ENCODE results near the gene SLC26A9.

The SLC26A9 gene

DNA sequence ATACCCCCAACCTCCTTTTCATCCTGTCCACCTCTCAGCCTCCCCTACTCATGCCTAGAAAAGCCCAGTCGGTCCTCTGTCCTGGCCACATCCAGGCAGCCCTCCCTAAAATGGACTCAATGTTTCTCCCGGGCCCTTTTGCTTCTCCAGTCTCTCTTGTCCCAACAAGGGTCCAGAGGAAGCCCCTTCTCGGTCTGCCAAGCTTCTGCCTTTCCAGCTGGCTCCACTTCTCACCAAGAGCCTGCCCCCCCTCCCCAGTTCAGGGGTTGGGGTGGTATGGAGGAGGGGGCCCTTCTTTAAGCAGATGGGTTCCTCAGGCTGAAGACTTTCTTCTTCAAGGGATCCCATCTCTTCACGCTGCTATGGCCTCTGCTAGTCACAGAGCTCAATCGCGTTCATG lies 36.0 kb upstream of the SLC26A9 start:
- TF ChIP-seq, protein P1, sequence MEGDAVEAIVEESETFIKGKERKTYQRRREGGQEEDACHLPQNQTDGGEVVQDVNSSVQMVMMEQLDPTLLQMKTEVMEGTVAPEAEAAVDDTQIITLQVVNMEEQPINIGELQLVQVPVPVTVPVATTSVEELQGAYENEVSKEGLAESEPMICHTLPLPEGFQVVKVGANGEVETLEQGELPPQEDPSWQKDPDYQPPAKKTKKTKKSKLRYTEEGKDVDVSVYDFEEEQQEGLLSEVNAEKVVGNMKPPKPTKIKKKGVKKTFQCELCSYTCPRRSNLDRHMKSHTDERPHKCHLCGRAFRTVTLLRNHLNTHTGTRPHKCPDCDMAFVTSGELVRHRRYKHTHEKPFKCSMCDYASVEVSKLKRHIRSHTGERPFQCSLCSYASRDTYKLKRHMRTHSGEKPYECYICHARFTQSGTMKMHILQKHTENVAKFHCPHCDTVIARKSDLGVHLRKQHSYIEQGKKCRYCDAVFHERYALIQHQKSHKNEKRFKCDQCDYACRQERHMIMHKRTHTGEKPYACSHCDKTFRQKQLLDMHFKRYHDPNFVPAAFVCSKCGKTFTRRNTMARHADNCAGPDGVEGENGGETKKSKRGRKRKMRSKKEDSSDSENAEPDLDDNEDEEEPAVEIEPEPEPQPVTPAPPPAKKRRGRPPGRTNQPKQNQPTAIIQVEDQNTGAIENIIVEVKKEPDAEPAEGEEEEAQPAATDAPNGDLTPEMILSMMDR (conservative IDR thresholded peaks at IDR 0.05; ENCODE audit: control insufficient read depth, insufficient read depth, low read depth, low read length), result no peak
- no peak for DNase-seq (ENCODE audit: low read depth)
- no peak overlapping the region for H3K4me3 ChIP-seq (ENCODE audit: control insufficient read depth, low read depth, low read length)

DNA sequence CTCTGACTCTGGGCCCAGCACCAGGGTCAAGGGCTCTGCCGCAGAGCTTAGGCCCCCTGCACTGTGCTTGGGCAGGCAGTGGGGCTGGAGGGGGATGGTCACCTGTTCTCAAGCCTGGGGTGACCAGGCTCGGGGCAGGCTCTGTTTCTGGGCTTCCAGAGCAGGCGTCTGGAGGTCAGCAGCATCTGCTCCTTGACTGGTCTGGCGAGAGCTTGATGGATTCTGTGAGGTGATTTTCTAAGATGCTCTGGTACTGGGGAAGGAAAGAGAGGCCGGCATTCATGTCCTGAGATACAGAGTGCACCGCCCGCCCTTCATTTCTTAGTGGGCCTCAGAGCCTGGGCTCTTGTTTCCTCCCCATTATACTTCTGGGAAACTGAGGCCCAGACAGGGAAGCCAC lies 35.4 kb upstream of the SLC26A9 start:
- TF ChIP-seq, protein P1 (conservative IDR thresholded peaks at IDR 0.05; ENCODE audit: control insufficient read depth, insufficient read depth, low read depth, low read length), result no peak
- no peak for DNase-seq (ENCODE audit: low read depth)
- H3K4me3 ChIP-seq (ENCODE audit: control insufficient read depth, low read depth, low read length), result no peak overlapping the region

DNA sequence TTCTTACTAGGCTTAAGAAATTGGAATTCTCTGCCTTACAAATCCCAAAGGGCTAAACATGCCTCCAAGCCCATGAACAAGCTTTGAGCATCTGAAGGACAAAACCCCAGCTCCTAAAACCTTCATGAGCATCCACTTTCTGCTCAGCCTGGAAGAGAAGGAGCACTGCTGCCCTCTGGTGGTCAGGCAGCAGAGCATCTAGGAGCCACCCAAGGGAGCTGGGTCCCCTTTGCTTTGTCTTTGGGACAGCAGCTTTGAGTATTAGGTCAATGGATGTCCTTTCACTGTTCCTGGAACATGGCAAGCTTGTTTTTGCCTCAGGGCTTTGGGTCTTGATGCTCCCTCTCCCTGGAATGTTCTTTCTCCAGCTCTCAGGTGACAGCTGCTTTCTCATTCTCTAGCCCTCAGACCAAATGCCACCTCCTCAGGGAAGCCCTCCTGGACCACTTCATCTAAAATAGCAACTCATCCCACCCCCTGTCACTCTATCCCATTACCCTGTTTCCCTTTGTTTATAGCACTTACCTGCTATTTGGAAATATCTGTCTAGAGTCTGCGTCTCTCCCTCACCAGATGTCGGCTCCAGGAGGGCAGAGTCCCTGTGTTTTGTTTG lies 34.3 kb upstream of the SLC26A9 start:
- TF ChIP-seq, protein P1 (conservative IDR thresholded peaks at IDR 0.05; ENCODE audit: control insufficient read depth, insufficient read depth, low read depth, low read length), result peak; percentile 100
- DNase-seq (ENCODE audit: low read depth), result peak; percentile 90
- no peak overlapping the region for H3K4me3 ChIP-seq (ENCODE audit: control insufficient read depth, low read depth, low read length)

DNA sequence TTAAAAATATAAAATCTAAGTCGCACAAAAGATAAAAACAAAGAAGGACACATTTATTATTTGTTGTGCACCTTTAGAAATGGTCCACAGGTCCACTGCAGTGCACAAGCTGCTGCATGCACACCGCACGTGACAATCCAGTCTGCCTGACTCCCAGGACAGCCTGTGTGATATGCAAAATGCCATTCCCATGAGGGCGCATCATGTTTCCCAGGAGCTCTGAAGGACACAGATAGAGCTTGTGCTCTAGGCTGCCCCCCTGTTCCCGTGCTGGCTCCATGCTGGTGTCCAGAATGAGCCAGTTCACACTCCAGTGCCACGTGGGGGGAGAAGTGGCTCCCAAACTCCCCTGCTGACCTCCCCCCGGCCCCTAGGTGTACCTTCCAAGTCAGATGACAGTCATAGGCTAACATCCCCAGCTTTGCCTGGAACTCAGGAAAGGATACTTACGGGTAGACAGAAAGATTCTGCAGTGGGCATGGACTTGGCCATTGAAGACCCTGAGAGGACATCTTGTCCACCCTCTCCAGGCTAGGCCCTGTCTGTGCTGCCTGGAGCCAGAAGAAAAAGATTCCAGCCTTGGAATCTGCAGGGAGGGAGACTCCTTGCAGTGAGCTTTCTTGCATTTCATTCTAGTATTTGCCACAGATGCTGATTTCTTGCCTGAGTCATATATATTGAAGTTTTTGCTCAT lies 33.6 kb upstream of the SLC26A9 start:
- peak; percentile 72 for DNase-seq (ENCODE audit: low read depth)
- no peak overlapping the region for H3K4me3 ChIP-seq (ENCODE audit: control insufficient read depth, low read depth, low read length)
- TF ChIP-seq, protein P1 (conservative IDR thresholded peaks at IDR 0.05; ENCODE audit: control insufficient read depth, insufficient read depth, low read depth, low read length), result peak; percentile 2

DNA sequence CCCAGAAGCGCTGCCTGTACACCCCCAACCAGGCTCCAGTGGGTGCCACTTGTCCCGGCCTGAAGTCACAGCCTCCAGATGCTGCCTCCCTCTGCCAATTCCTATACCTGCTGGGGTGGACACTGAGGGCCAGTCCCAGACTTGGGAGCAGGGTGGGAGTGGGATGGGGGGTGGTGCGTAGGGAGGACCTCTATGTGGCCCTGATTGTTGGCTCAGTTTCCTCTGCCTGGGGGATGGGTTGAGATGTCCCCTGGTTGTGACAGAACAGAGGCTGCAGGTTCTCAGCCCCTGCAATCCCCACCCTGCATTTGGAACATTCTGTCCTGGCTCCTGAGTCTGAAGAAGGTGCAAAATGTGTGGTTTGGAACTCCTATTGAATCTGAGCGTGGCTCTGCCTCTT lies 32.8 kb upstream of the SLC26A9 start:
- DNase-seq (ENCODE audit: low read depth), result no peak
- no peak overlapping the region for H3K4me3 ChIP-seq (ENCODE audit: control insufficient read depth, low read depth, low read length)
- TF ChIP-seq, protein P1 (conservative IDR thresholded peaks at IDR 0.05; ENCODE audit: control insufficient read depth, insufficient read depth, low read depth, low read length), result no peak

DNA sequence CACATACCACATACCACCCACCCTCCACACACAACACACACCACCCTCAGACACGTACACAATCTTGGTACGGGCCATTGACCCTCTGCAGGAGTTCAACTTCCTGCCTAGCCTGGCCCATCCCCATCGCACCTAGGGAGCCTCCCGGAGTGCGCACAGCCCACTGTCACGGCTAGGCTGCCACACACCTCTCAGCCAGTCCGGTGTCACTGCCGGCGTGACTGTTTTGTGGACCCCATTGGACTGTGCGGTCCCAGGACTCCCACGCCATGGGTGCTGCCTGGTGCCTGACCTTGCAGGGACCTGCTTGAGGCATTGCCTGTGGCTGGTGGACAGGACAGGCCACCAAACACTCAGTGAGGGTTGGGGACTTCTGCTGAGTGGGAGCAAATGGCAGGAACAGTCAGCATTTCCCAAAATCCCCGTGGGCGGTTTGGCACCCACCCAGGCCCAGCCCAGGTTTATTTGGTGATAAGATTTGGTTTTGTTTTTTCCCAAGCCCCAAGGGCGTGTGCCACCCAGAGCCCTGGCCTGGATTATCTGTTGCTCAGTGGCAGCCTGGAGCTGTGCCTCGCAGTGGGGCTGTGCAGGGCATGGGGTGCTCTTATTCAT lies 32.2 kb upstream of the SLC26A9 start:
- no peak for DNase-seq (ENCODE audit: low read depth)
- TF ChIP-seq, protein P1 (conservative IDR thresholded peaks at IDR 0.05; ENCODE audit: control insufficient read depth, insufficient read depth, low read depth, low read length), result no peak
- H3K4me3 ChIP-seq (ENCODE audit: control insufficient read depth, low read depth, low read length), result no peak overlapping the region

All from fibroblast of mammary gland (primary cell).